Loucy (cell line): ENCODE measurements around the gene NPRL2.

ENCODE experiments used
- H2AFZ ChIP-seq: fragments of 200-600 bp; sonication (generic); 2 replicates; pipeline ENCODE4 v1.6.0; 2016; ENCODE audit warnings: antibody characterized with exemption, mild to moderate bottlenecking, low read length, moderate library complexity
- H3F3A ChIP-seq: fragments of 200-600 bp; 2 replicates; pipeline ENCODE4 v1.6.0; 2016; ENCODE audit warnings: antibody characterized with exemption, low read depth, mild to moderate bottlenecking
- H3K27me3 ChIP-seq: fragments of 200-600 bp; sonication (generic); 2 replicates; pipeline ENCODE4 v1.6.1; 2014; ENCODE audit warnings: low read length, mild to moderate bottlenecking; ENCODE audit not compliant: insufficient read depth, poor library complexity, severe bottlenecking
- H3K36me3 ChIP-seq: fragments of 200-600 bp; sonication (generic); 2 replicates; pipeline ENCODE4 v1.6.1; 2016; ENCODE audit warnings: low read length; ENCODE audit not compliant: insufficient read depth
- H3K4me1 ChIP-seq: fragments of 200-600 bp; sonication (generic); 2 replicates; pipeline ENCODE4 v1.5.1; 2014; ENCODE audit warnings: low read length, mild to moderate bottlenecking; ENCODE audit not compliant: insufficient read depth, poor library complexity, severe bottlenecking
- H3K4me2 ChIP-seq: fragments of 200-600 bp; sonication (generic); 2 replicates; pipeline ENCODE4 v1.6.0; 2014; ENCODE audit warnings: antibody characterized with exemption, low read length, low read depth, mild to moderate bottlenecking; ENCODE audit not compliant: poor library complexity, severe bottlenecking
- H3K4me3 ChIP-seq: fragments of 200-600 bp; sonication (generic); 2 replicates; pipeline ENCODE4 v1.5.1; 2014; ENCODE audit warnings: low read length, mild to moderate bottlenecking, mixed read lengths; ENCODE audit not compliant: poor library complexity, severe bottlenecking
- H3K79me2 ChIP-seq: fragments of 200-600 bp; sonication (generic); 2 replicates; pipeline ENCODE4 v1.6.1; 2014; ENCODE audit warnings: low read length; ENCODE audit not compliant: insufficient read depth
- H3K9ac ChIP-seq: fragments of 200-600 bp; sonication (generic); 2 replicates; pipeline ENCODE4 v1.6.0; 2014; ENCODE audit warnings: mild to moderate bottlenecking, low read depth, low read length, moderate library complexity; ENCODE audit not compliant: poor library complexity, severe bottlenecking
- H3K9me2 ChIP-seq: fragments of 200-600 bp; sonication (generic); replicated peaks from 2 replicates; pipeline ENCODE4 v1.6.1; 2016; ENCODE audit warnings: low read depth, low read length, mixed read lengths
- H3K9me3 ChIP-seq: fragments of 200-600 bp; sonication (generic); 2 replicates; pipeline ENCODE4 v1.6.1; 2014; ENCODE audit warnings: mild to moderate bottlenecking, antibody characterized with exemption, low read length, low read depth; ENCODE audit not compliant: insufficient read depth
- H4K20me1 ChIP-seq: fragments of 200-600 bp; sonication (generic); 2 replicates; pipeline ENCODE4 v1.6.0; 2014; ENCODE audit warnings: antibody characterized with exemption, low read length, mild to moderate bottlenecking; ENCODE audit not compliant: insufficient read depth, poor library complexity, severe bottlenecking
- EZH2phosphoT487 ChIP-seq: fragments of 200-600 bp; IDR thresholded peaks from 2 replicates; pipeline ENCODE4 v1.6.1; 2018; ENCODE audit warnings: antibody characterized with exemption, mild to moderate bottlenecking, moderate library complexity, borderline replicate concordance
- TF ChIP-seq, protein P1 (sequence below): fragments of 200-600 bp; sonication (generic); conservative IDR thresholded peaks from 2 replicates; pipeline ENCODE4 v1.5.1; 2014; ENCODE audit warnings: mild to moderate bottlenecking, antibody characterized with exemption, low read length

Gene NPRL2

GRCh38 chr3:50302095-50303012 lies 48.2 kb downstream of the NPRL2 start:
- no peaks in the 10 kb centered on the region for H3K36me3 ChIP-seq
- no peaks in the 10 kb centered on the region for H3K27me3 ChIP-seq
- H3K9me2 ChIP-seq, result no peaks in the 10 kb centered on the region
- TF ChIP-seq, protein P1, sequence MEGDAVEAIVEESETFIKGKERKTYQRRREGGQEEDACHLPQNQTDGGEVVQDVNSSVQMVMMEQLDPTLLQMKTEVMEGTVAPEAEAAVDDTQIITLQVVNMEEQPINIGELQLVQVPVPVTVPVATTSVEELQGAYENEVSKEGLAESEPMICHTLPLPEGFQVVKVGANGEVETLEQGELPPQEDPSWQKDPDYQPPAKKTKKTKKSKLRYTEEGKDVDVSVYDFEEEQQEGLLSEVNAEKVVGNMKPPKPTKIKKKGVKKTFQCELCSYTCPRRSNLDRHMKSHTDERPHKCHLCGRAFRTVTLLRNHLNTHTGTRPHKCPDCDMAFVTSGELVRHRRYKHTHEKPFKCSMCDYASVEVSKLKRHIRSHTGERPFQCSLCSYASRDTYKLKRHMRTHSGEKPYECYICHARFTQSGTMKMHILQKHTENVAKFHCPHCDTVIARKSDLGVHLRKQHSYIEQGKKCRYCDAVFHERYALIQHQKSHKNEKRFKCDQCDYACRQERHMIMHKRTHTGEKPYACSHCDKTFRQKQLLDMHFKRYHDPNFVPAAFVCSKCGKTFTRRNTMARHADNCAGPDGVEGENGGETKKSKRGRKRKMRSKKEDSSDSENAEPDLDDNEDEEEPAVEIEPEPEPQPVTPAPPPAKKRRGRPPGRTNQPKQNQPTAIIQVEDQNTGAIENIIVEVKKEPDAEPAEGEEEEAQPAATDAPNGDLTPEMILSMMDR, result no peak
- TF ChIP-seq EZH2phosphoT487, result no peak
- no peak overlapping the region for H2AFZ ChIP-seq
- H4K20me1 ChIP-seq, result peaks cover 3% of the 10 kb centered on the region
- H3K4me1 ChIP-seq, result peaks cover 16% of the 10 kb centered on the region
- no peaks in the 10 kb centered on the region for H3F3A ChIP-seq
- no peak overlapping the region for H3K4me2 ChIP-seq
- H3K79me2 ChIP-seq, result peaks cover 13% of the 10 kb centered on the region; the same call in 1 of the 2 replicates
- no peak overlapping the region for H3K9ac ChIP-seq
- no peak overlapping the region for H3K4me3 ChIP-seq
- H3K9me3 ChIP-seq, result no peaks in the 10 kb centered on the region

DNA sequence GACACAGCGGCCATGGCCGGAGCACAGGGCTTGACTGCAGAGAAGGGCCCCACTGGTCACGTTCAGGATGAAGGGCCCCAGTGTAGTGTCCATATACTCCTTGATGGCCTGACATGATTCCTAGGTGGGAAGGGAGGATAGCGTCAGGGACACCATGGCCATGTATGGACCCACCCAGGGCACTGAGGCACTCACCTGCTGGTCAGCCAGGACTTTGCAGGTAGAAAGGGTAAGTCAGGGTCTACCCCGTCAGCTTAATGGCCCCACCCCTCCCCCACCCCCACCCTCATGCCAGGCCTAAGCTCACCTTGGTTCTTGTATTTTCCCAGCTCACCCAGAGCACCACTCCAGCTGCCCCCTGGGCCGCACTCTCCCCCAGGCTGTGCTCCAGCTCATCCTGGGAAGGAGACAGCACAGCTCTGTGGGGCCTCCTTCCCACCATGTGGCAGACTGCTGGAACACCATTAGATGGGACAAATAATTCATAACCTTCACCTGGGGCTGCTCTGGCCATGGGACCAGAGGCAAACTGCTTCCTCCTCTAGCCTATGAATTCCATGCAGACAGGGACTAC lies 49.8 kb downstream of the NPRL2 start:
- Histone ChIP-seq H3K27me3 (no peaks in the 10 kb centered on the region), H3K9ac (peak overlapping the region; percentile 82), H3K4me3 (peak overlapping the region; percentile 78), H3K36me3 (no peaks in the 10 kb centered on the region), H3K9me3 (no peaks in the 10 kb centered on the region), H4K20me1 (peaks cover 3% of the 10 kb centered on the region), H3F3A (no peaks in the 10 kb centered on the region), H3K79me2 (peaks cover 19% of the 10 kb centered on the region; the same call in 1 of the 2 replicates), H3K4me1 (peaks cover 17% of the 10 kb centered on the region), H2AFZ (no peak overlapping the region), H3K4me2 (peak overlapping the region; percentile 92), H3K9me2 (no peaks in the 10 kb centered on the region)
- TF ChIP-seq, protein P1, result no peak
- no peak for TF ChIP-seq EZH2phosphoT487

DNA sequence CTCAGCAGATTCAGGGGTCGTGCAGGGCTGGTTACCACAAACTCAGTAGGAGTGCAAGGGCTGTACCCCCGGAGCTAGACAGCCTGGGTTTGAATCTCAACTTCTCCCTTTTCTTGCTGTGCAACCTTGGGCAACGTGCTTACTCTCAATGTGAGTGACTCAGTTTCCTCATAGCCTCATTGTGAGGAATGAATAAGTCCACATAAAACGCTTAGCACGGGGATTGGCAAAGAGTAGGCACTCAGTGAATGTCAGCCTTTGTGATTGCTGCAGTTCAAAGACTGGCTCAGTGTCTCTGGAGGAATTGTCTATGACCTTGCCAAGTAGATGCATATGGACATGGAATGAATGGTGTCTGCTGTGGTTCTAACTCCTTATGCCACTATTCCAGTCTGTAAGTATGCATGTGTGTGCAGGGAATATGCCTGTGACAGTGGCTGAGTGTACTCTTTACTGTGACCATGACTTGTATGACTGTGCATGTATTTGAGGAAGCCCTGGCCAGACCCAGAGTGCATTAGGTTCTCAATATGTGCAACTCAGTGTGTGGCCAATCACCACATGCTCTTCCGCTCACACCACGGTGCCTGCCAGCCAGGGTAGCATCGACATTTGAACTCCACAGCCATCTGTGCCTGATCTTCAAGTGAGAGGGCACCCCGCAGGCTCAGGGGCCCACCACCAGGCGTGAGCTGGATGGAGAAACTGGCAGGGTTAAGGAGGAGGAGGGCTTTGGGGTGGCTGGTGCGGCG lies 50.5 kb downstream of the NPRL2 start:
- Histone ChIP-seq H3K27me3 (no peaks in the 10 kb centered on the region), H4K20me1 (peaks cover 3% of the 10 kb centered on the region), H3K9me2 (no peaks in the 10 kb centered on the region), H3K36me3 (no peaks in the 10 kb centered on the region), H3K4me3 (peak overlapping the region; percentile 78), H3F3A (no peaks in the 10 kb centered on the region), H3K9ac (peak overlapping the region; percentile 82), H3K4me1 (peaks cover 17% of the 10 kb centered on the region), H2AFZ (peak overlapping the region; percentile 92), H3K9me3 (no peaks in the 10 kb centered on the region), H3K79me2 (peaks cover 19% of the 10 kb centered on the region; the same call in 1 of the 2 replicates), H3K4me2 (peak overlapping the region; percentile 92)
- no peak for TF ChIP-seq EZH2phosphoT487
- TF ChIP-seq, protein P1, result no peak
